Upper lobe of right lung (tissue), 1 donor: ENCODE data around the gene CKAP5. TPM values are rescaled to one million over a fixed set of nuclear protein-coding genes. Genes with fewer than 3 reads are reported as not detected.
A peak's percentile ranks its signal among the peaks of the same experiment; 100 is the strongest.

Experiments used
- ATAC-seq: fragments of 200-7000 bp; cut with Tn5 transposase; one replicate; pipeline ENCODE4 v1.9.1; 2020; ENCODE audit warnings: mild to moderate bottlenecking, moderate library complexity
- DNase-seq: peaks from one replicate; pipeline ENCODE4 v3.0.0-alpha.2; 2020
- H3K27ac ChIP-seq: fragments of 200-600 bp; one replicate; pipeline ENCODE4 v1.8.0; 2022
- H3K27me3 ChIP-seq: fragments of 200-600 bp; one replicate; pipeline ENCODE4 v1.8.0; 2022; ENCODE audit warnings: mild to moderate bottlenecking
- H3K36me3 ChIP-seq: fragments of 200-600 bp; one replicate; pipeline ENCODE4 v1.8.0; 2022
- H3K4me1 ChIP-seq: fragments of 200-600 bp; one replicate; pipeline ENCODE4 v1.8.0; 2022
- H3K4me3 ChIP-seq: fragments of 200-600 bp; one replicate; pipeline ENCODE4 v1.8.0; 2022; ENCODE audit warnings: mild to moderate bottlenecking
- H3K9me3 ChIP-seq: fragments of 200-600 bp; one replicate; pipeline ENCODE4 v1.8.0; 2022
- CTCF ChIP-seq: fragments of 200-600 bp; IDR thresholded peaks from one replicate; pipeline ENCODE4 v1.8.0; 2022; ENCODE audit warnings: antibody characterized with exemption
- intact Hi-C: fragments of 100-400 bp; cut with DNase I; formaldehyde crosslinking; loops from one replicate; pipeline ENCODE4 v1.11.0; 2022
- long read RNA-seq: library from polyadenylated mRNA; unstranded; transcript quantifications from one replicate; pipeline ENCODE4 v2.0.0, GENCODE V29; 2021
- total RNA-seq: library from RNA; stranded (reverse); fragmentation: NEBNext Ultra II Directional; extraction: Animal tissue kit (Norgen Biotek cat#: 25700); gene quantifications from one replicate; pipeline ENCODE4 v1.2.1, GENCODE V29; 2021
- donor health status: DM: no; HTN: yes; CAD: no; lungs with severe emphysema.

The CKAP5 gene
- total RNA-seq: 56.3 TPM
- long read RNA-seq, full-length matches to known transcripts: 9 of 28 reads
- long read RNA-seq, partial matches to known transcripts: 14 of 28 reads
- long read RNA-seq, other reads (novel, unspliced or antisense): 5 of 28 reads

DNA sequence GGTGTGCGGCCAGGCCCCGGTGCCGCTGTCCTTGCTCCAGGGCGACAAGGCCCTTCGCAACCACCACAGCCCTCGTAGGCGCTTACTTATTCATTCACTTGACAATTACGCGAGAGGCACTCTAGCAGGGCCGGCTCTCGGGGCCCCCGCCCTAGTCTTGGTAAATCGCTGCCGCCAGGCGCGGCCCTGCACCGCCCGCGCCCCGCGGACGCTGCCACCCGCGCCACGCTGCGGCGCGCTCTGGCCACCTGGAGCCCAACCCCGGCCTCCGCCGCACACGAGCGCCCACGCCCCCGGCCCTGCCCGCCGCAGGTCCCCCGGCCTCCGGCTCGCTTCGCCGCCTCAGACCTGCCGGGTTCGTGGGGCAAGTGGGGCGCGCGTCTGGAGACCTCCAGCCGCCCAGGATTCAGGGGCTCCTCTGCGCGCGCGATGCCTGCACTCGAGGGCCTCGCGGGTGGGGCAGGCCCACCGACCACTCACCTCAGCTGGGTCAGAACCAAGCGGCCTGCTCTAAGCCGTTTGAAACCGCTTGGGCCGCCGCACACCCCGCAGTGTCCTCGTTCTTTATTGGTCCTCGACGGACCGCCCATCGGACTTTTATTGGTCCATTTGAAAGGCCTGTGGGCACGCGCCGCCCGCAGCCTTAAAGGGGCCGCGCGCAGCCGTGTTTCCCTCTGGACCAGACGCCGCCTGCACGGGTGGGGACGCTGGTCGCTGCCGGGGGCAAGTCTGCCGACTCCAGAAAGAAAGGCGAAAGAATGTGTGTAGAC is at the start of gene CKAP5:
CKAP5 (minus strand) TSS at position 541 of the 770 bp plus-strand sequence. CDS start 25,049 bp downstream, outside the sequence.
- intact Hi-C loops: no loop called here

DNA sequence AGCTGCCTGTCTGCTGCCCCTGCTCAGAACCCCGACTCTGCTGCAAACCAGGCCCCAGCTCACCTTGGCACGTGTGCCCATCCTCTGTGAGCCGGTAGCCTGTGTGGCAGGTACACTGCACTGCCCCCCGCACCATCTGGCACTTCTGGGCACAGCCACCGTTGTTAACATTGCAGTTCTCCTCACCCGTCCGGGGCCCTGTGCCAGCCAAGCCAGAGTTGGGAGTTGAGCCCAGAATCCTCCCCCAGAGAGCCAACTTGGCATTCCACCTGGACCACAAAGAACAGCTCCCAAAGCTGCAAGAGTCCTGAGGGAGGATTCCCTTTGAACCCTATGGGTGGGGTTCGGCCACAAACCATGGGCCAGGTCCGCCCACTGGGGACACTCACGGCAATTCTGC is 49.7 kb upstream of the CKAP5 start:
- no peaks in the 10 kb centered on the region for H3K27me3 ChIP-seq
- DNase-seq (peak; percentile 81), ATAC-seq (peak; percentile 77)
- intact Hi-C loops: no loop called here
- H3K4me3 ChIP-seq: no peak overlapping the region
- no peaks in the 10 kb centered on the region for H3K36me3 ChIP-seq
- H3K9me3 ChIP-seq: no peaks in the 10 kb centered on the region
- no peaks in the 10 kb centered on the region for H3K4me1 ChIP-seq
- TF ChIP-seq CTCF: no peak
- no peak overlapping the region for H3K27ac ChIP-seq

More for the DNA sequence above, at the start of gene CKAP5:
- H3K27ac ChIP-seq: peak within 1 kb of the TSS; percentile 86
- no peaks in the 10 kb centered on the region for H3K27me3 ChIP-seq
- no peak for TF ChIP-seq CTCF
- no peaks in the 10 kb centered on the region for H3K36me3 ChIP-seq
- no peaks in the 10 kb centered on the region for H3K9me3 ChIP-seq
- ATAC-seq (peak; percentile 99), DNase-seq (peak; percentile 95)
- peak within 1 kb of the TSS; percentile 83 for H3K4me3 ChIP-seq
- H3K4me1 ChIP-seq: peaks cover 13% of the 10 kb centered on the region

DNA sequence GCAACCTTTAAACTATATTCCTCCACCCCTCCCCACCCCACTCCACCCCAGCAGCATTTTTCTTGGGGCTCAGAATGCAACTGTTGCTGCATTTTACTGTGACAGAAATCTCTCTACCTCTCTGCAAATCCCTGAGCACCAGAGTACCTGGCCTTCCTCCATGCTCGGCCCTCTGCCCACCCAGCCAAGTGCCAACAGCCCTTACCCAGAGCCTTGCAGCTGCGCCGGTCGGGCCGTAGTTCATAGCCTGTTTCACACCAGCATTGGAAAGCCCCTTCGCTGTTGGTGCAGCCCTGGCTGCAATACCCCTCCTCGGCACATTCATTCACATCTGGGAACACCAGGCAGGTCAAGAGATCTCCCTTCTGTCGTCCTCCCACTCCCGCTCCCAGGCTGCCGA is 48.9 kb upstream of the CKAP5 start:
- H3K36me3 ChIP-seq: no peaks in the 10 kb centered on the region
- no peak for TF ChIP-seq CTCF
- intact Hi-C loops: no loop called here
- no peaks in the 10 kb centered on the region for H3K4me1 ChIP-seq
- ATAC-seq: no peak
- H3K27ac ChIP-seq: no peak overlapping the region
- no peak overlapping the region for H3K4me3 ChIP-seq
- DNase-seq: no peak
- H3K9me3 ChIP-seq: no peaks in the 10 kb centered on the region
- no peaks in the 10 kb centered on the region for H3K27me3 ChIP-seq

DNA sequence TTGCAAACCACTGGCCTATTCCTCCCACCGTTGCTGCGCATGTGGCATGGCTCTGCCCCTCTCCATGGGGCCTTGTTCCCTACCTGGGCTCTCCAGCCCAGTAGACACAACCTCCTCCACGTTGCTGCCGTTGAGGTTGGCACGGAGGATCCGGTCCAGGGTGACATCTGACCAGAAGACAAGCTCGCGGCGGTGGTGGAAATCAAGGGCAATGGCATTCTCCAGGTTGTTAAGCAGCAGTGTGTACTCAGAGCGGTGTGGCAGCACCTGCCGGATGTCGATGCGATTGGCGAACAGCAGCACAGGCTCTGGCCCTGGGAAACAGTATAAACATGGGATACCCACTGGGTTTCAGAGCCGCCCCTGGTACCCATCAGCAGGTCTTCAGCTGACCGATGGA is 48.4 kb upstream of the CKAP5 start:
- H3K27ac ChIP-seq: no peak overlapping the region
- DNase-seq (no peak), ATAC-seq (no peak)
- H3K27me3 ChIP-seq: no peaks in the 10 kb centered on the region
- intact Hi-C loops: no loop called here
- no peaks in the 10 kb centered on the region for H3K36me3 ChIP-seq
- no peak for TF ChIP-seq CTCF
- H3K4me3 ChIP-seq: no peak overlapping the region
- no peaks in the 10 kb centered on the region for H3K4me1 ChIP-seq
- H3K9me3 ChIP-seq: no peaks in the 10 kb centered on the region

GRCh38 chr11:46892838-46893237 is 46.8 kb upstream of the CKAP5 start:
- no peak for ATAC-seq

More at GRCh38 chr11:46892838-46893237, 46.8 kb upstream of the CKAP5 start:
- intact Hi-C loops: no loop called here
- Histone ChIP-seq H3K4me3 (no peak overlapping the region), H3K27me3 (no peaks in the 10 kb centered on the region), H3K36me3 (no peaks in the 10 kb centered on the region), H3K27ac (no peak overlapping the region), H3K4me1 (no peaks in the 10 kb centered on the region), H3K9me3 (no peaks in the 10 kb centered on the region)
- DNase-seq: no peak
- TF ChIP-seq CTCF: no peak
